Gastrocnemius medialis (tissue), 4 donors: ENCODE results near the gene GNAZ.

Experiments used
- POLR2A ChIP-seq, 2 donors: fragments of 450-650 bp; IDR thresholded peaks; one replicate each; pipeline ENCODE4 v1.6.1; 2017; ENCODE audit warnings: antibody characterized with exemption in 2 of 2, mild to moderate bottlenecking in 2 of 2, moderate library complexity in 2 of 2
- TF ChIP-seq, protein P1 (sequence below), 5 experiments: fragments of 450-650 bp in 3 of 5; fragments of 200-600 bp in 2 of 5; sonication (generic) in 2 of 5; IDR thresholded peaks in 4 of 5; conservative IDR thresholded peaks in 1 of 5; 1 replicate in 4 of 5; 2 replicates in 1 of 5; pipeline ENCODE4 v1.5.1; 2016 to 2019; ENCODE audit warnings: antibody characterized with exemption in 5 of 5, mild to moderate bottlenecking in 3 of 5, moderate library complexity in 3 of 5

DNA sequence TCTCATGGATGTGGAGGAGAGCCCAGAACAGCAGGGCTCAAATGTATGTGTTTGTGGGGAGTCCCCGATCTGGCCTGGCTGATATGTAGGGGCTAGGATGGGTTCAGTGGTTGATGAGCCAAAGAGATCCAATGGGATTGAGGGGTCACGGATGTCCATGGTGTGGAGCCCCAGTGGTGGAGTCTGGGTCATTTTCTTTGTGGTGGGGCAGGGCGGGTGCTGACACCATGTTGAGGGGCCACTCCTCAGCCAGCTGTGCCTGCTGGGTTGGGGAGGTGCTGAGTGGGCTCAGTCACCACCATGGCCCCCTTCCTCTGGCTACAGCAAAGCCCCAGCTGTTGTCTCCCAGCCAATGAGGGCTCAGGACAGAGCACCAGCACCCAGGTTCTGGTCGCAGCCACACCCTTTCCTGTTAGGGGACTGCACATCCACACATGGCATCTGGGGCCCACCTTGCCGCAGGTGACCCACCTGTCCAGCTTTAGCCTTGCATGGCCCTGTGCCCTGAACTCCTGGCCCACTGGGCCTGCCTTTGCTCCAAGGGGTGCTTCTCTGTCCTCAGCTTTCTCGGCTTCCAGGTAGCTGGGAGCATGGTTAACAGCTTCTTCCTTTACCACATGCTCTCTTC, 3.2 kb upstream of the GNAZ start:
- TF ChIP-seq POLR2A (IDR thresholded peaks at IDR 0.05) = no peak
- TF ChIP-seq, protein P1, sequence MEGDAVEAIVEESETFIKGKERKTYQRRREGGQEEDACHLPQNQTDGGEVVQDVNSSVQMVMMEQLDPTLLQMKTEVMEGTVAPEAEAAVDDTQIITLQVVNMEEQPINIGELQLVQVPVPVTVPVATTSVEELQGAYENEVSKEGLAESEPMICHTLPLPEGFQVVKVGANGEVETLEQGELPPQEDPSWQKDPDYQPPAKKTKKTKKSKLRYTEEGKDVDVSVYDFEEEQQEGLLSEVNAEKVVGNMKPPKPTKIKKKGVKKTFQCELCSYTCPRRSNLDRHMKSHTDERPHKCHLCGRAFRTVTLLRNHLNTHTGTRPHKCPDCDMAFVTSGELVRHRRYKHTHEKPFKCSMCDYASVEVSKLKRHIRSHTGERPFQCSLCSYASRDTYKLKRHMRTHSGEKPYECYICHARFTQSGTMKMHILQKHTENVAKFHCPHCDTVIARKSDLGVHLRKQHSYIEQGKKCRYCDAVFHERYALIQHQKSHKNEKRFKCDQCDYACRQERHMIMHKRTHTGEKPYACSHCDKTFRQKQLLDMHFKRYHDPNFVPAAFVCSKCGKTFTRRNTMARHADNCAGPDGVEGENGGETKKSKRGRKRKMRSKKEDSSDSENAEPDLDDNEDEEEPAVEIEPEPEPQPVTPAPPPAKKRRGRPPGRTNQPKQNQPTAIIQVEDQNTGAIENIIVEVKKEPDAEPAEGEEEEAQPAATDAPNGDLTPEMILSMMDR (IDR thresholded peaks at IDR 0.05 in 4 of 5, conservative IDR thresholded peaks at IDR 0.05 in 1 of 5) = no peak
